Ectodermal cell (in vitro differentiated cells): ENCODE data around the gene HOXD3.

Experiments
- H3K27ac ChIP-seq: 2 replicates; pipeline ENCODE4 v1.7.0; 2013; ENCODE audit warnings: mild to moderate bottlenecking, low read depth, low read length; ENCODE audit not compliant: insufficient read depth, poor library complexity, severe bottlenecking
- H3K27me3 ChIP-seq: 2 replicates; pipeline ENCODE4 v1.7.0; 2013; ENCODE audit warnings: mild to moderate bottlenecking, low read length; ENCODE audit not compliant: insufficient read depth, control insufficient read depth, poor library complexity, severe bottlenecking
- H3K36me3 ChIP-seq: one replicate; pipeline ENCODE4 v1.7.0; 2013; ENCODE audit warnings: low read length; ENCODE audit not compliant: control insufficient read depth, insufficient read depth
- H3K4me1 ChIP-seq: one replicate; pipeline ENCODE4 v1.7.0; 2013; ENCODE audit warnings: low read length; ENCODE audit not compliant: control insufficient read depth, insufficient read depth
- H3K4me3 ChIP-seq: 2 replicates; pipeline ENCODE4 v1.7.0; 2013; ENCODE audit warnings: low read depth, low read length, control low read depth; ENCODE audit not compliant: insufficient read depth
- H3K9me3 ChIP-seq: 2 replicates; pipeline ENCODE4 v1.7.0; 2013; ENCODE audit warnings: mild to moderate bottlenecking, low read length, moderate library complexity; ENCODE audit not compliant: control insufficient read depth
- WGBS, 2 experiments: methylation state at CpG; one replicate each; pipeline ENCODE4 v1.1.7; 2013; ENCODE audit warnings: missing lambda C conversion rate in 2 of 2; 5-methylcytosine and 5-hydroxymethylcytosine counted together

The HOXD3 gene

DNA sequence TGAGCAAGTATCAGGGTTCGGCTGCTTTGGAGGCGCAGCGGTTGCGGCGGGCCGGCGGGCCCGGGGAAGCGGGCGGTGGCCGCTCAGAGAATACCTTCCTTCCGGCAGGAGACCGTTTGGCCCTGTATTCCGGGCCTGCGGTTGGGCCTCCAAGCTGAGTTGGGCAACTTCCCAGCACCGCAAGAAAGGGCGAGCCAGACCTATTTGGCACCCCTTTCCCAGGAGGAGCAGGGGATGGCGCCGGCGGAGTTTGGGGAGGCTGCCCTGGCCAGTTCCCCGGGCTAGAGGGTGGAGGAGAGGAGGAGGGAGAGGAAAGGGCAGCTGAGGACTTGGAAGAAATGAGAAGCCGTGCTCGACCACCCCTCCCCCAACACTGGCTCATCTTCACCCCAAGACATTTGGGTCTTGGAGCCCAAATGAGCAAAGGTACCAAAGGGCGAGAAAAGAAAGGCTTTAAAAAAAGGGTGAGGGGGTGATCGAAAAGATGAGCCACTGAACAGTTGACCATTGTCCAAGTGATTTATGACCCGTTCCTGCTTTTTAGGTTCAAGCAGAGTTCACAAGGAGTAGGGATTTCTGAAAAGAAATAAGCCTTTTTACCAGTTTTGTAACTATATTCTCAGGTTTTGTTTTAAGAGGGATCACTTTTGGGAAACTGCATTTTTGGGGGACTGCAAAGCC, 8.4 kb downstream of the HOXD3 start:
- no peak overlapping the region for H3K4me3 ChIP-seq
- peaks cover 100% of the 10 kb centered on the region for H3K27me3 ChIP-seq
- no peaks in the 10 kb centered on the region for H3K36me3 ChIP-seq
- no peak overlapping the region for H3K27ac ChIP-seq
- H3K4me1 ChIP-seq = no peaks in the 10 kb centered on the region
- no peaks in the 10 kb centered on the region for H3K9me3 ChIP-seq
- WGBS, 2 experiments = 5 to 6% methylated on average over 26 of the region's 26 CpGs

DNA sequence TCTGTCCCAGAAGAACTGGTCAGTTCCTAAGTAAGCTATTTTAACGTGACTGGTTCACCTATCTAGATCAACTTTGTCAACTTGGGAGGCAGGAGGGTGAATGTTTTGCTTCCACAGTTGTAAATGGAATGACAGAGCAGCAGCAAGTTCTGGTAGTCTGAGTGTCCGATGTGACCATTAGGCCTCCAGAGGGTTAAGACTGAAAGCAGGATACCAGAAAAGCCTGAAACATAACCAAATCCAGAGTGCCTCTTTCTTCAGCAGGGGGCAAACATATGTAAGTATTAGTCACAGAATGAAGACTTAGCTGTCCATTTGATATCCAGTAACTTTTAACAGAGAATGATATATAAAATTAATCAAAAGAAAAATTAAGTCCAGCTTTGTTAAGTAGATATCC, 9.2 kb downstream of the HOXD3 start:
- Histone ChIP-seq H3K27ac (no peak overlapping the region), H3K9me3 (no peaks in the 10 kb centered on the region), H3K4me1 (no peaks in the 10 kb centered on the region), H3K4me3 (no peak overlapping the region), H3K27me3 (peaks cover 100% of the 10 kb centered on the region), H3K36me3 (no peaks in the 10 kb centered on the region)
- 21 to 22% methylated on average over 2 of the region's 2 CpGs for WGBS, 2 experiments

DNA sequence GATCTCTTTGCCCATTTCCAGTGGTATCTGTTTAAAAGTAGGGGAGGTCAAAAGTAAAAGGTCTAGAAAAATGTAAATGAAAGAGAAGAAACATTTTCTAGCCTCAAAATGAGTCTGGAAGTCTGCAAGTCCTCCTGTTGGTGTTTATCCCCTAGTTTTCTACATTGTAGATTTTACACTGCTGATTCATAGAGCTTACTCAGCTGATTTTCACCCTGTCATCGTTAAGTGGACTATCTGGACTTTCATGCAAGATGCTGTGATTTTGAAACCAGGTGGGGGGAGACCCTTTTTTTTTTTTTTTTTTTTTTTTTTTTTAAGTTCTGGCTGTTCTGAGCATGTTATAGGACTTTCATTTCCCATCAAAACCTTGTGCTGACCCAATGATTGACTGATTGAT, 10.3 kb downstream of the HOXD3 start:
- Histone ChIP-seq H3K27me3 (peaks cover 100% of the 10 kb centered on the region), H3K27ac (no peak overlapping the region), H3K9me3 (no peaks in the 10 kb centered on the region), H3K4me3 (no peak overlapping the region), H3K4me1 (no peaks in the 10 kb centered on the region), H3K36me3 (no peaks in the 10 kb centered on the region)
- WGBS, 2 experiments = 53% methylated on average over 1 of the region's 1 CpG; no CpG with 5 or more reads in 1 of the 2 experiments

DNA sequence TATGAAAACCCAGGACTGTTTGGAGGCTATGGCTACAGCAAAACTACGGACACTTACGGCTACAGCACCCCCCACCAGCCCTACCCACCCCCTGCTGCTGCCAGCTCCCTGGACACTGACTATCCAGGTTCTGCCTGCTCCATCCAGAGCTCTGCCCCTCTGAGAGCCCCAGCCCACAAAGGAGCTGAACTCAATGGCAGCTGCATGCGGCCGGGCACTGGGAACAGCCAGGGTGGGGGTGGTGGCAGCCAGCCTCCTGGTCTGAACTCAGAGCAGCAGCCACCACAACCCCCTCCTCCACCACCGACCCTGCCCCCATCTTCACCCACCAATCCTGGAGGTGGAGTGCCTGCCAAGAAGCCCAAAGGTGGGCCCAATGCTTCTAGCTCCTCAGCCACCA, 12.1 kb downstream of the HOXD3 start:
- no peaks in the 10 kb centered on the region for H3K4me1 ChIP-seq
- H3K36me3 ChIP-seq = no peaks in the 10 kb centered on the region
- H3K9me3 ChIP-seq = no peaks in the 10 kb centered on the region
- no peak overlapping the region for H3K4me3 ChIP-seq
- H3K27ac ChIP-seq = no peak overlapping the region
- 40 to 44% methylated on average over 5 of the region's 5 CpGs for WGBS, 2 experiments
- peaks cover 100% of the 10 kb centered on the region for H3K27me3 ChIP-seq

DNA sequence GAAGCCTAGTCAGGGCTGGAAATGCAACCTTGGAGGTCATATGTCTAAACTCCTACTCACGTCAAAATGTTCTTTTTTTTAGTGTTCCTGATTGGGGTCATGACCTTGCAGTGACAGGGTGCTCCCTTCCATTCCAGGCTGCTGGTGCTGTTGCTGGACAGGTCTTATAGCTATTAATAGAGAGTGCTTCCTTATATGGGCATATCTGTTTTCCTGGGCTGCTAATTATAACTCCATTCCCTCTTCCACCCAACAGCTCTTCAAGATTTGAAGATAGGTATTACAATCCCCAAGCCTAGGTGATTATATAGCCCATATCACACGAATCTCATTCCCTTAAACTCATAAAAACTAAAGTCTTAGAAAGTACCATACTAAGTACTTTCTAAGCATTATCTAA, 12.6 kb downstream of the HOXD3 start:
- H3K4me3 ChIP-seq = no peak overlapping the region
- H3K4me1 ChIP-seq = peaks cover 3% of the 10 kb centered on the region
- H3K36me3 ChIP-seq = no peaks in the 10 kb centered on the region
- peaks cover 100% of the 10 kb centered on the region for H3K27me3 ChIP-seq
- no peak overlapping the region for H3K27ac ChIP-seq
- 63 to 64% methylated on average over 2 of the region's 2 CpGs for WGBS, 2 experiments
- no peaks in the 10 kb centered on the region for H3K9me3 ChIP-seq

DNA sequence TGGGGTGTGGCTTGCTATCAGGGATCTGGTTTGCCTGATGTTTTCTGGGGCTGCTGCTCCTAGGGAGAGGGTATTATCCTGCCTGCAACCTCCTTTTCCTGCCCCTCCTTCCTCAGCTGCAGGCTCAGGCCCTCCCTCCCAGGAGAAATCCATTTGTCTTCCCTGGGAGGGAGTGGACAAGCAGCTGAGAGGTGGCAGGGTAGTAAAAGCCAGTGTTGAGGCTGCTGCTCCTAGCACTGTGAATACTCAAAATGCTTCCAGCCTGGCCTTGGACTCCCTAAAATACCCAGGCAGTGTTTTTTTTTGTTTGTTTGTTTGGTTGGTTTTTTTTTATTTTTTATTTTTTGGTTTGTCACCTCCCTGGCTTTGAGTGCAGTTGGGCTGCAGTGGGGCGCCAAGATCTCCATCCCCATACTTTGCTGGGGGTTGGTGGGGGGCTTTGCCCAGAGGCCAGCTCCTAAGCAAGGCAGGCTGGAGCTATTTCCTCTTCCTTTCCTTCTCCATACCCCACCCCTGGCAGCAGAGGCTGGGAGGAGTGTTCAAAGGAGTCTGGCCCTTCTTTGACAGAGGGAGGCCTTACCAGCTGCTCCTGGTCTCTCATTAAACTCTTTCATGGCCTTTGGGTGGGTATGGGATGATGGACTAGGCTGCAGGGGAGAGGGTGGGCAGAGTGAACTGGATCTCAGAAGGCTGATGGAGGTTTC, 13.6 kb downstream of the HOXD3 start:
- Histone ChIP-seq H3K36me3 (no peaks in the 10 kb centered on the region), H3K27ac (no peak overlapping the region), H3K9me3 (no peaks in the 10 kb centered on the region), H3K4me1 (peaks cover 6% of the 10 kb centered on the region), H3K4me3 (no peak overlapping the region), H3K27me3 (peaks cover 100% of the 10 kb centered on the region)
- 13% methylated on average over 1 of the region's 1 CpG; no CpG with 5 or more reads in 1 of the 2 experiments for WGBS, 2 experiments

DNA sequence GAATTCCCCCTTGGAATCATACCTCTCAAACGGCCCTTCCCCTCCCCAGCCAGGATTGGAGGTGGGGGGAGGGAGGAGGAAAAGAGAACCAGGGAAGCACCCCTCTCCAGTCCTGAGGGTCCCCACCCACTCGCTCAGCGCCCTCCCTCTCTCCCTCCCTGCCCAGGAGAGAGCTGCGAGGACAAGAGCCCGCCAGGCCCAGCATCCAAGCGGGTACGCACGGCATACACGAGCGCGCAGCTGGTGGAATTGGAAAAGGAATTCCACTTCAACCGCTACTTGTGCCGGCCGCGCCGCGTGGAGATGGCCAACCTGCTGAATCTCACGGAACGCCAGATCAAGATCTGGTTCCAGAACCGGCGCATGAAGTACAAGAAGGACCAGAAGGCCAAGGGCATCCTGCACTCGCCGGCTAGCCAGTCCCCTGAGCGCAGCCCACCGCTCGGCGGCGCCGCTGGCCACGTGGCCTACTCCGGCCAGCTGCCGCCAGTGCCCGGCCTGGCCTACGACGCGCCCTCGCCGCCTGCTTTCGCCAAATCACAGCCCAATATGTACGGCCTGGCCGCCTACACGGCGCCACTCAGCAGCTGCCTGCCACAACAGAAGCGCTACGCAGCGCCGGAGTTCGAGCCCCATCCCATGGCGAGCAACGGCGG, 14.4 kb downstream of the HOXD3 start:
- Histone ChIP-seq H3K4me3 (no peak overlapping the region), H3K4me1 (peaks cover 6% of the 10 kb centered on the region), H3K36me3 (no peaks in the 10 kb centered on the region), H3K9me3 (no peaks in the 10 kb centered on the region), H3K27me3 (peaks cover 100% of the 10 kb centered on the region), H3K27ac (no peak overlapping the region)
- WGBS, 2 experiments = 2% methylated on average over 50 of the region's 51 CpGs

DNA sequence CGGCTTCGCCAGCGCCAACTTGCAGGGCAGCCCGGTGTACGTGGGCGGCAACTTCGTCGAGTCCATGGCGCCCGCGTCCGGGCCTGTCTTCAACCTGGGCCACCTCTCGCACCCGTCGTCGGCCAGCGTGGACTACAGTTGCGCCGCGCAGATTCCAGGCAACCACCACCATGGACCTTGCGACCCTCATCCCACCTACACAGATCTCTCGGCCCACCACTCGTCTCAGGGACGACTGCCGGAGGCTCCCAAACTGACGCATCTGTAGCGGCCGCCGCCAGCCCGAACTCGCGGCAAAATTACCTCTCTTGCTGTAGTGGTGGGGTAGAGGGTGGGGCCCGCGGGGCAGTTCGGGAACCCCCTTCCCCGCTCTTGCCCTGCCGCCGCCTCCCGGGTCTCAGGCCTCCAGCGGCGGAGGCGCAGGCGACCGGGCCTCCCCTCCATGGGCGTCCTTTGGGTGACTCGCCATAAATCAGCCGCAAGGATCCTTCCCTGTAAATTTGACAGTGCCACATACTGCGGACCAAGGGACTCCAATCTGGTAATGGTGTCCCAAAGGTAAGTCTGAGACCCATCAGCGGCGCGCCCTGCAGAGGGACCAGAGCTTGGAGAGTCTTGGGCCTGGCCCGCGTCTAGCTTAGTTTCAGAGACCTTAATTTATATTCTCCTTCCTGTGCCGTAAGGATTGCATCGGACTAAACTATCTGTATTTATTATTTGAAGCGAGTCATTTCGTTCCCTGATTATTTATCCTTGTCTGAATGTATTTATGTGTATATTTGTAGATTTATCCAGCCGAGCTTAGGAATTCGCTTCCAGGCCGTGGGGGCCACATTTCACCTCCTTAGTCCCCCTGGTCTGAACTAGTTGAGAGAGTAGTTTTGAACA, 15.1 kb downstream of the HOXD3 start:
- no peak overlapping the region for H3K4me3 ChIP-seq
- 5% methylated on average over 60 of the region's 60 CpGs for WGBS, 2 experiments
- no peak overlapping the region for H3K27ac ChIP-seq
- H3K27me3 ChIP-seq = peaks cover 100% of the 10 kb centered on the region
- peaks cover 6% of the 10 kb centered on the region for H3K4me1 ChIP-seq
- H3K9me3 ChIP-seq = no peaks in the 10 kb centered on the region
- no peaks in the 10 kb centered on the region for H3K36me3 ChIP-seq

DNA sequence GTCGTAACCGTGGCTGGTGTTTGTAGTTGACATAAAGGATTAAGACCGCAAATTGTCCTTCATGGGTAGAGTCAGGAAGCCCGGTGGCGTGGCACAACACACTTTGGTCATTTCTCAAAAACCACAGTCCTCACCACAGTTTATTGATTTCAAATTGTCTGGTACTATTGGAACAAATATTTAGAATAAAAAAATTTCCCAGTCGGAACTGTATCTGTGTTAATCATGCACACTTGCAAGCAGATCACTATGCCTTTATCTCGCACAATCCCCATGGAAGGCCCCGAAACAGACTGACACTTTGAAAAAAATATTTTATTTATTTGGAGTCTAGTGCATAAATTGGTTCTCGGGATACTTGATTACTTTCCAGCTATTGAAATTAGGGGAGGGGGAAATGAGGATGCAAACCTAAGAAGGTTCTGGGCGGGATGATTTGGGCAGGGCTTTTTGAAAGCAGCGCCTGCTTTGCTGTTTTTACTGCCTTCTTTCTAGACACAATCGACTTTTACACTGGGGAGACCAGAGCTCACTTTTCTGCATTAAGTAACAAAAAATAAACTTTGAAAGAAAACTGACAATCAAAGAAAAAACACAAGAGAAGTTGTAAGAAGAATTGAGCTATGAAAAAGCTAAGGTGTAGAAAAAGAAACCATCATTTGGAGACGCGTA, 15.9 kb downstream of the HOXD3 start:
- Histone ChIP-seq H3K27ac (no peak overlapping the region), H3K4me3 (no peak overlapping the region), H3K36me3 (no peaks in the 10 kb centered on the region), H3K4me1 (peaks cover 6% of the 10 kb centered on the region), H3K9me3 (no peaks in the 10 kb centered on the region), H3K27me3 (peaks cover 100% of the 10 kb centered on the region)
- 11 to 14% methylated on average over 8 to 13 of the region's 14 CpGs for WGBS, 2 experiments
